AG08395 (cell line): ENCODE data around the gene FOXR1.

Source experiments
- DNase-seq: peaks from one replicate; pipeline ENCODE4 v3.0.0; 2012; ENCODE audit warnings: mixed read lengths, low spot score

FOXR1 gene

DNA sequence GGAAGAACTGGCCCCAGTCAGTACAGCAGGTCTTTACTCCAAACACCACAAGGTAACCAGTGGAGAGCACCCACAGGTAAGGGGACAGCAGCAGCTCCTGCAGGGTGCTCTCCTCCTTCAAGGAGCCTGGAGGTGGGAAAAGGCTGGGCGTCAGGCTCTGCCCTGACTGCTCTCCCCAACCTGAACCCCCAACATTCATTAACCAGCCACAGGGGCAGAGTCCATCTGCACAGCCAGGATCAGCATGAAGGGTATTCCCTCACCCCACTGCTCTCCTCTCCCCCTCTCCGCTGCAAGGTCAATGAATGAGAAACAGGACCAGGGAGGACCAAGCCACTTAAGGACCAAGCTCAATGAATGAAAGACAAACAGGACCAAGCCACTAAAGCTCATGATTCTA lies 55.4 kb downstream of the FOXR1 start:
- DNase-seq = no peak

DNA sequence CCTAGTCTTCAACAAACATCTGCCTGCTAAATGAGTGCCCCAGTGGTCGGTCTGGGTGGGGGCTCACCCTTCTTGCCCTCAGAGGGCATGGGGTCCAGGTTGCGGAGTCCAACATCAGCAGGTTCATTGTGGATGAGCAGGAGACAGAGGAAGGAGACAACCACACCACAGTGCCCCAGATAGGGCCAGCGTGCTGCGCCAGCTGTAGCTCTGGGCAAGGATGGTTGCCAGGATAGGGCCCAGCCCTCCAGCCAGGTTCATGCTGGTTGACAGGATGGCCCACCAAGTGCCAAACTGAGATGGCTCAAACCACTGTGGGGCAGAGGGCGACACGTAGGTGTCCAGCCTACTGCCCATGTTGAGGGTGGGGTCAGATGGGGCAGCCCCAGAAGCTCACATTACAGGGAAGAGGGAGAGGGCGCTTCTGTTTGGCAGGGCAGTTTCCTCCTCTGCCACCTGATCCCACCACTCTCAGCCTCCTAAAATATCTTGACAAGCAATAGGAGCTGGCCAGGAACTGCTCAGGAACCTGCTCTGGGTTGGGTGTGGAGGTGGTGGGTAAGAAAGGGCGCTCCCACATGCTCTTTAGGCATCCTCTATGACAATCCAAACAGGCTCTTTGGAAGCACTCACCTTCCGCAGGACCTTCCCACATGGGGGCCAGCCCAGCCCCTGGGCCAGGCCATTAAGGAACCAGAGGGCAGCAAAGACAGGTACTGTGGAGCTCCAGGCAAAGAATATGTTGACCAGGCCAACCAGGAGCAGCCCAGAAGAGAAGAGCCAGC lies 56.2 kb downstream of the FOXR1 start:
- no peak for DNase-seq

DNA sequence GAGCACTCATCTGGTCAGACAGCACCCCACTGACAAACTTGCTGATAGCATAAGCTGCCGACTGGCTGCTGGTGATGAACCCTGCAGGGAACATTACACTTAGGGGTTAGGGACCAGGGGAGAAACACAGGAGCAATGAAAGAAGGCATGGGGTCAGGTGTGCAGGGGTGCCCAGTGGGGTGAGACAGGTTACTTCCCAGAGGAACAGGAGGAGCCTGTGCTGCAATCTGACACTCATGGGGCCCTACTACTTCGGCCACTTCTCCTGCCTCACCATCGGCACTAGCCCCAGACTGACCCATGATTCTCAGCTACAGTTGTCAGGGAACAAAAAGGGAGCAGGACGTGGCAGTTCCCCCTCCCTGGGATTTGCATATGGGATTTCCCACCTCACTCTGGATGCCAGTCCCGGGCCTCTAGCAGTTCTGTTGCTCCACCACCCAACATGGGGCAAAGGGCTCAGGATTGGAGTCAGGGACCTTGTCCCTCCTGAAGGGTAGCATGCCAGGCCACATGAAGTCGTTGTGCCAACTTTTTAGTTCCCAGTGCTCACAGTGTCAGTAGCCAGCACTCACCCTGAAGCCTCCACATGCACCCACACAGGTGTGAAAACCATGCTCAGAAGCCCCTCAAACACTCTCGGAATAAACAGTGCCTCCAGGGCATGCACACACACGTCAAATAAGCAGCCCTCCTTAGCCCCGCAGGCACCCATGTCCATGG lies 56.9 kb downstream of the FOXR1 start:
- no peak for DNase-seq

DNA sequence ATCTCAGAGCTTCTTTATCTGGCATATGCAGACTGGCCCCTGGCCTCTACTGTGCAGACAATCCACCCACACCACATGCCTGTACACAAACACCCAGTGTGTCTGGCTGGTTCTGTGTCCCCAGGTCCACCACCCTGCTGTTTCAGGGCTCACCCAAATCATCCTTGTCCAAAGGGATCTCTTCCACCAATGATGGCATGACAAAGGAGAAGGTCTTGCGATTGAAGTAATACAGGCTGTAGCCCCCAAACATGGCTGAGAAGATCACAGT lies 57.4 kb downstream of the FOXR1 start:
- DNase-seq = no peak

DNA sequence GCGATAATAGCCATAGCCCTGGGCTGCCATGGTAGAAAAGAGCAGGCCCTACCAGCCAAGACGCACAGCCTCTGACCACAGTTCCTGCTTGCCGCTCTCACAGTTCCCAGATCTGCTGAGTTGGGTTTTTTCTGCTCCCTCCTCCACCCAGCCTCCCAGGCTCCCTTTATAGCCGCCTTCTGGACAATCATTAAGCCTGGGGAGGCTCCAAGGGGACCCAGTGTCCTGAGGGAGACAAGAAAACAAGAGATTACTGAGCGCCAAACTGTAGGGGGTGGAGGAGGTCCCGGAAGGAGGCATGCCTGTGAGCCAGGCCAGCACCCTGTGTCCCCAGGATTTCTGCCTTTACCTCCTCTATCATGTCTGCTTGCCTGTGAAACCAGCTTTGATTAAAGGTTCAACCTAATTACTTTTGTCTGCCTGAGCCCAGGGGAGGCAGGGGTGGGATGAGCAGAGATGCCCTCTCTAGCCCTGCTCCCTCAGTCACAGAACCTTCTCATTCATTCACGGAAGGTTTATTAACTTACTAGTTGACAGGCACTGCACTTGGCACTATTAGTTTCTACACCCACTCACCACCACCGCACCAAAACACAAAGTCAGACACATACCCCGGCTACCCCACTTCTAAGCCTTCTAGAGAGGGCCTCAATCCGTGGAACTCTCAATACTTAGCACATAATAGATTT lies 57.9 kb downstream of the FOXR1 start:
- DNase-seq = no peak

DNA sequence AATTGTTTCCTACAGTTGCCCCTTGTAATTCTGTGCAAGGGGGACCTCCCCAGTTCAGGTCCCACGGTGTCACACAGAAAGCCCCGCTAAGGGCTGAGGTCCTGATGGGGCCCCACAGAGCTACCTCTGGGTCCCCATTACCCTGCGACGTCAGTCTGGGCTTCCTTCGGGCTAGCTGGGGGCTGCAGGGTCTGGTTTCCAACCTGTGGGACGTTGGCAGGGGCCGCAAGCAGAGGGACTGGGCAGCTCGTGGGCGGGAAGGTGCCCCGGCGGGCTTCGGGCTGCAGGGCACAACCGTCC lies 58.4 kb downstream of the FOXR1 start:
- DNase-seq = no peak

DNA sequence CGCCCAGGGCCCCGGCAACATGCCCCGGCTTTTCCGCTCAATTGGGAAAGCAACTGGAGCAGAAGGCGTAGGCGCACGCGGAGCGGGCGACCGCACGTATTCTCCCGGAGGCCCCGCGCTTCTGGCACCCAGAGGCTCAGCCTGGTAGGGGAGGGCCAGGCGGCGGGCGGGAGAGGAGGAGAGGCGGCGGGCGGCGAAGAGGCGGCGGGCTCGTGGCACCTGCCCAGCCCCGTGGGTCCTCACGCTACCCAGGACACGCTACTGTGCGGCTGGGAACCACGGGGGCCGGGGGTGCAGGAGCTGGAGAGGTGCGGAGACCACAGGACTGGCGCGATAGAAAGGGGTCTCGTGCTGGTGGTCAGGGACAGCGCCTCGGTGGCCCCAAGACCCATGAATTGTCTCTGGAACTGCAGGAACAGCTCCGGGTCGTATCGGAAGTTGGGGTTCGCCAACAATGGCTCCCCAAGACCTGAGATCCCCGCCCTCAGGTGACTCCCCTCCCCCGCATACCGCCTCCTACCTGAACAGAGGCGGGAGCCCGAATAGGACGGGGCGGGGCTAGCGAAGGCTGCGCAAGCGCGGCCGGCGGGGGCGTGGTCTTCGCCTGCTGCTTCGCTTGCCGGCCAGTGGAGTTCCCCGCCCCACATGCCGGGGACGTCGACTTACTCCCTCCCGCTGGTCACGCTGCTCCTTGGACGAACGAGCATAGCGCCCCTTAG lies 58.9 kb downstream of the FOXR1 start, which contains the start of gene SLC37A4:
Gene SLC37A4 (minus strand): TSS at position 549 of the 719 bp plus-strand sequence.
- peak; percentile 99 for DNase-seq
